NCI-H2227 (cell line): ENCODE data around the gene KRTAP5-6.
A peak's percentile ranks its signal among the peaks of the same experiment; 100 is the strongest.
"Not testable (repeated sequence)": the region's sequence is repeated elsewhere in the genome, so short reads cannot be mapped to it uniquely, and the experiment has no call there.

Experiments
- DNase-seq: peaks from one replicate; lab custom pipeline; 2025; ENCODE audit not compliant: unreplicated experiment; lab: John Stamatoyannopoulos, UW

Gene KRTAP5-6

DNA sequence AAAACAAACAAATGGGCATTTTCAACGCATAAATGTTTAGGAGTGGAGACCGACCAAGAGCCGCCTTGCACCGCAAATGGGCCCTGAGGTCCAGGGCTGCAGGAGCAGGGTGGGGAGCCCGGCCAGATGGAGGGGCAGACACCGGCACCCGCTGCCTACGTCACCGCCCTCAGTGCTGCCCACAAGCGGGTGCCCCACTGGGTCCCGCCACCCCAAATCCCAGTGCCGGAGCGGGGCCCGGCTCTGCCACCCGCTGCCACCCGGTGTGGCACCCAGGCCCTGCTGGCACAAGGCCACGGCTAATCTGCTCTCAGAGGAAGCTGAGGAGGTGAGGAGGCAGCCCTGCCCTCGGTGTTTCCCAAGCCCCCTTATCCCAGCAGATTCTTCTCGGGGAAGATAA lies 13.8 kb upstream of the KRTAP5-6 start:
- DNase-seq = not testable (repeated sequence)

- not testable (repeated sequence) for DNase-seq
Observed at GRCh38 chr11:1683904-1684572, 13.0 kb upstream of the KRTAP5-6 start.

GRCh38 chr11:1684886-1685874 lies 11.8 kb upstream of the KRTAP5-6 start:
- DNase-seq = not testable (repeated sequence)

GRCh38 chr11:1686220-1686619 lies 10.8 kb upstream of the KRTAP5-6 start:
- not testable (repeated sequence) for DNase-seq

DNA sequence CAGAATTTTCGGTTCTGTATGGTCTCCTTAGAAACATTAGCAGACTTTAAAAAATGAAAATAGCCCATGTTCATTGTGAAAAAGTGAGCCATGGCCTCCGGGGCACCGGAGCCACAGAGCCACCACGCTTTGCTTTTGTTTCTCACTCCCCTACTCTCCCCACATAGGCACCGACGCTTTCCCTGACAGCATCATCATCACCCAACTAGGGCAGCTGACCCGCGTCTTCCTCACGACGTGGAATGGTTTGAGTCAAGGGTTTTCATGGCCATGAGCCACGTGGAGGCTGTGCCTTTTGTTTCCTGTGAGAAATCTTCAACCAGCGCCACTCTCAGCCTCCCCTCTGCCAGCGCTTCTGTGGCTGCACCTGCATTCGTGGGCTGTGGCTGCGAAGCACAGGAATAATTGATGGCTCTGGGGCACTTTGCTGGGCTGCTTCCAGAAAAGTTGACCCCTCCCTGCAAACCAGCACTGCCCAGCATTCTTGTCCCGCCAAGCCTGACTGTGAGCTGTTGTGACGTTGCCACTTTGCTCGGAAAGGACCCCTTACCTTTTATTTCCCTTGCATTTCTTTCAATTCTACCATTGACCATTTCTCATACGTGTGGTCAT lies 8.6 kb upstream of the KRTAP5-6 start:
- DNase-seq = not testable (repeated sequence)

GRCh38 chr11:1689250-1690166 lies 7.5 kb upstream of the KRTAP5-6 start:
- DNase-seq = not testable (repeated sequence)

DNA sequence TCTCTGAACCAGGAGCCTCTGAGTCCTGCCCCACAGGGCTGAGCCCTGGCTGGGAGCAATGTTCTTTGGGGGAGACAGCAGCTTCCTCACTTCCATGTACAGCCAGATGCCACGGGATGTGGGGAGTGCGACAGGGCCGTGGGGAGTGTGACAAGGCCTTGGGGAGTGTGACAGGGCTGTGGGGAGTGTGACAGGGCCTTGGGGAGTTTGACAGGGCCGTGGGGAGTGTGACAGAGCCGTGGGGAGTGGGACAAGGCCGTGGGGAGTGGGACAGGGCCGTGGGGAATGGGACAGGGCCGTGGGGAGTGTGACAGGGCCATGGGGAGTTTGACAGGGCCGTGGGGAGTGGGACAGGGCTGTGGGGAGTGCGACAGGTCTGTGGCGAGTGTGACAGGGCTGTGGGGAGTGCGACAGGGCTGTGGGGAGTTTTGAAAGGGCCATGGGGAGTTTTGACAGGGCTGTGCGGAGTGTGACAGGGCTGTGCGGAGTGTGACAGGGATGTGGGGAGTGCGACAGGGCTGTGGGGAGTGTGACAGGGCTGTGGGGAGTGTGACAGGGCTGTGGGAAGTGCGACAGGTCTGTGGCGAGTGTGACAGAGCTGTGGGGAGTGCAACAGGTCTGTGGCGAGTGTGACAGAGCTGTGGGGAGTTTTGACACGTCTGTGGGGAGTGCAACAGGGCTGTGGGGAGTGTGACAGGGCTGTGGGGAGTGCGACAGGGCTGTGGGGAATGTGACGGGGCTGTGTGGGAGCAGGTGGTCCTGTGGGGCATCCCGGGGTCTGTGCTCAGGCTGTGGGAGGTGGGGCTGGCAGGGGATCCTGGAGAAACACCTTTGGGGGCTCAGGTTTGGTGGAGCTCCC lies 6.6 kb upstream of the KRTAP5-6 start:
- no peak for DNase-seq

GRCh38 chr11:1691026-1691877 lies 5.7 kb upstream of the KRTAP5-6 start:
- DNase-seq = no peak

GRCh38 chr11:1691878-1692707 lies 4.9 kb upstream of the KRTAP5-6 start:
- no peak for DNase-seq

GRCh38 chr11:1692708-1693326 lies 4.2 kb upstream of the KRTAP5-6 start:
- DNase-seq = no peak

- DNase-seq = peak; percentile 92
Observed at GRCh38 chr11:1693327-1694063, 3.5 kb upstream of the KRTAP5-6 start.

GRCh38 chr11:1694064-1694845 lies 2.7 kb upstream of the KRTAP5-6 start:
- peak; percentile 93 for DNase-seq

DNA sequence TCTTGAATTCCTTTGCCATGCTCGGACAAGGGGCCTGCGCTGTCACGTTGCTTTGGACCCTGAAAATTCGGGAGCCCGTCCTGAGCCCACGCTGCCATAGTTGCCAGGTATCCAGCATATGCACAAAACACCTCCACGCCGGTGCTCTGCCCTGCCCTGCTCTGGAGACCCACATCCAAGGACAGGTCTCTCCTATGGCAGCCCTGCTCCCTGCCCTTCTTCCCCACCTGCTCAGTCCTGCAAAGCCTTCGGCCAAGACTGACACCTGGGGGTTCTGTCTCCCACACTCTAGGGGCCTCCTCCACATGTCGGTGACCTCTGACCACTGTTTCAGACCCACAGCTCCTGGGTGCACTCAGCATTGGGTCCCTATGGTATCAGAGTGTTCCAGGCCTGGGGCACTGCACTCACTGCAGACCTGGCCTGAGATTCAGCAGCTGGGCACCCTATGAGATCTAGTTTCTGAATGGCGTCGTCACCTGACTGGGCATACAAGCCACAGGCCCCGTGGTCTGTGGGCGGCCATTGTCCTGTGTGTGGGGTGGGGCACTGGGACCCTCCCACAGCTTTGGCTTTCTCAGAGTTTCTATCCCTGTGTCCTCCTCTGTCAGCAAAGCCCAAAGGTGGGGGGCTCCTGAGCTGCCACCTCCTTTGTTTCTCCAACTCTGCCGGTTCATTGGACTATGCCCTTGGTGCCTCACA lies 2.0 kb upstream of the KRTAP5-6 start:
- no peak for DNase-seq

DNA sequence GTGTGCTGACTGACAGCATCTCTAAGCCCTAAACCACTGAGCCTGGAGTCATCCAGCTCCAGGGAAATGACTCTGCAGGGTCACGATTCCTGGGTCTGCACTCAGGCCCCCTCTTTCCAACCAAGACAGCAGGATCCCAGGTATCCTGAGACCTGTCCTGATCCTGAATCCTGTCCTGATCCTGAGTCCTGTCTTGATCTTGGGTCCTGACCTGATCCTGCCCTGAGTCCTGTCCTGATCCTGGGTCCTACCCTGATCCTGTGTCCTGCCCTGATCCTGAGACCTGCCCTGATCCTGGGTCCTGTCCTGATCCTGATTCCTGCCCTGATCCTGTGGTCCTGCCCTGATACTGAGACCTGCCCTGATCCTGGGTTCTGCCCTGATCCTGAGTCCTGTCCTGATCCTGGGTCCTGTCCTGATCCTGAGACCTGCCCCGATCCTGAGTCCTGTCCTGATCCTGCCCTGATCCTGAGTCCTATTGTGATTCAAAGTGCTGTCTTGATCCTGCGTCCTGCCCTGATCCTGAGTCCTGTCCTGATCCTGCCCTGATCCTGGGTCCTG lies 1.4 kb upstream of the KRTAP5-6 start:
- DNase-seq = no peak

- no peak for DNase-seq
Observed at GRCh38 chr11:1699771-1700170, 2.8 kb downstream of the KRTAP5-6 start.
